Breast epithelium (tissue), 4 donors: ENCODE results near the gene MYG1. TPM values are rescaled to one million over a fixed set of nuclear protein-coding genes. Genes with fewer than 3 reads are reported as not detected.

Experiments used
- DNase-seq, 2 donors: peaks; one replicate each; pipeline ENCODE4 v3.0.0-alpha.2; 2019; ENCODE audit warnings: low spot score in 2 of 2
- H3K27ac ChIP-seq, 2 donors: fragments of 200-600 bp; sonication (generic) in 1 of 2; one replicate each; pipeline ENCODE4 v1.5.1; 2016 to 2019; ENCODE audit warnings: mild to moderate bottlenecking in 1 of 2
- H3K27me3 ChIP-seq, 2 donors: fragments of 200-600 bp; sonication (generic) in 1 of 2; one replicate each; pipeline versions ENCODE4 v1.5.1 to v1.6.0; 2017 to 2019; ENCODE audit warnings: control low read depth in 1 of 2, mild to moderate bottlenecking in 1 of 2
- H3K36me3 ChIP-seq: fragments of 200-600 bp; one replicate; pipeline ENCODE4 v1.5.1; 2019
- H3K4me1 ChIP-seq, 2 donors: fragments of 200-600 bp; sonication (generic); one replicate each; pipeline ENCODE4 v1.5.1; 2016 to 2019; ENCODE audit warnings: control low read depth in 1 of 2
- H3K4me3 ChIP-seq, 3 donors: fragments of 200-600 bp; sonication (generic); 1 replicate in 2 of 3; 2 replicates in 1 of 3; pipeline ENCODE4 v1.5.1; 2016 to 2019; ENCODE audit warnings: mild to moderate bottlenecking in 3 of 3, moderate library complexity in 2 of 3
- H3K9me3 ChIP-seq, 2 donors: fragments of 200-600 bp; sonication (generic) in 1 of 2; one replicate each; pipeline ENCODE4 v1.5.1; 2016 to 2019; ENCODE audit warnings: control low read depth in 1 of 2
- CTCF ChIP-seq, 3 donors: fragments of 450-650 bp; IDR thresholded peaks; one replicate each; pipeline ENCODE4 v1.5.1; 2016 to 2017; ENCODE audit warnings: antibody characterized with exemption in 3 of 3, mild to moderate bottlenecking in 3 of 3, moderate library complexity in 3 of 3
- POLR2A ChIP-seq: fragments of 450-650 bp; IDR thresholded peaks from one replicate; pipeline ENCODE4 v1.6.1; 2016; ENCODE audit warnings: antibody characterized with exemption, mild to moderate bottlenecking, moderate library complexity
- POLR2AphosphoS5 ChIP-seq, 3 donors: sonication (generic); formaldehyde crosslinking; IDR thresholded peaks; one replicate each; pipeline ENCODE4 v1.6.1; 2017; ENCODE audit warnings: antibody characterized with exemption in 3 of 3
- intact Hi-C: fragments of 100-400 bp; cut with DNase I; formaldehyde crosslinking; loops from one replicate; pipeline ENCODE4 v1.15.1; 2023; ENCODE audit warnings: low total_unique reads
- total RNA-seq, 3 donors: library from RNA; depleted of rRNA; stranded (reverse); fragments of >200 nt; gene quantifications; one replicate each; pipeline ENCODE4 v1.1.0, GENCODE V29; 2016

The MYG1 gene
- total RNA-seq, 3 donors from 2014 or later: 35.7 to 63.8 (median 39.1) TPM

GRCh38 chr12:53332744-53333143 lies 33.2 kb downstream of the MYG1 start:
- Histone ChIP-seq H3K4me3 (no peak overlapping the region), H3K27ac (no peak overlapping the region), H3K4me1 (no peaks in the 10 kb centered on the region), H3K9me3 (no peaks in the 10 kb centered on the region), H3K36me3 (no peaks in the 10 kb centered on the region), H3K27me3 (peaks cover 0 to 14% of the 10 kb centered on the region in 2 donors)
- no peak for DNase-seq
- intact Hi-C loops: no loop called here
- TF ChIP-seq CTCF (IDR thresholded peaks at IDR 0.05) (no peak), POLR2AphosphoS5 (IDR thresholded peaks at IDR 0.05) (no peak), POLR2A (no peak)

GRCh38 chr12:53333289-53333688 lies 33.8 kb downstream of the MYG1 start:
- Histone ChIP-seq H3K9me3 (no peaks in the 10 kb centered on the region), H3K27me3 (peaks cover 0 to 18% of the 10 kb centered on the region in 2 donors), H3K4me1 (no peaks in the 10 kb centered on the region), H3K4me3 (no peak overlapping the region), H3K27ac (no peak overlapping the region), H3K36me3 (no peaks in the 10 kb centered on the region)
- intact Hi-C loops: no loop called here
- no peak for DNase-seq
- TF ChIP-seq CTCF (IDR thresholded peaks at IDR 0.05): no peak

GRCh38 chr12:53333845-53334244 lies 34.4 kb downstream of the MYG1 start:
- no peak for TF ChIP-seq CTCF (IDR thresholded peaks at IDR 0.05)
- no peak for TF ChIP-seq POLR2AphosphoS5 (IDR thresholded peaks at IDR 0.05)
- no peak for TF ChIP-seq POLR2A
- no peak overlapping the region for H3K4me3 ChIP-seq
- no peaks in the 10 kb centered on the region for H3K4me1 ChIP-seq
- intact Hi-C loops: no loop called here
- no peak overlapping the region for H3K27ac ChIP-seq
- no peaks in the 10 kb centered on the region for H3K36me3 ChIP-seq
- no peaks in the 10 kb centered on the region for H3K9me3 ChIP-seq
- peaks cover 0 to 23% of the 10 kb centered on the region in 2 donors for H3K27me3 ChIP-seq
- no peak for DNase-seq

GRCh38 chr12:53334822-53335221 lies 35.3 kb downstream of the MYG1 start:
- peaks cover 0 to 23% of the 10 kb centered on the region in 2 donors for H3K27me3 ChIP-seq
- intact Hi-C loops: no loop called here
- TF ChIP-seq CTCF (IDR thresholded peaks at IDR 0.05): no peak
- no peak for TF ChIP-seq POLR2A
- no peak for TF ChIP-seq POLR2AphosphoS5 (IDR thresholded peaks at IDR 0.05)

GRCh38 chr12:53336181-53336681 lies 36.7 kb downstream of the MYG1 start, which contains the start of gene SP7:
TSS of gene SP7 (minus strand) at chr12:53336354. CDS start at chr12:53335646, 708 bp downstream.
- Histone ChIP-seq H3K27me3 (peaks cover 0 to 23% of the 10 kb centered on the region in 2 donors), H3K9me3 (no peaks in the 10 kb centered on the region), H3K36me3 (no peaks in the 10 kb centered on the region), H3K4me1 (no peaks in the 10 kb centered on the region), H3K4me3 (no peak within 1 kb of the TSS), H3K27ac (no peak within 1 kb of the TSS)
- intact Hi-C loops: no loop called here
- no peak for DNase-seq
- no peak for TF ChIP-seq POLR2A
- no peak for TF ChIP-seq POLR2AphosphoS5 (IDR thresholded peaks at IDR 0.05)
- TF ChIP-seq CTCF (IDR thresholded peaks at IDR 0.05): no peak

More at GRCh38 chr12:53334822-53335221, 35.3 kb downstream of the MYG1 start:
- Histone ChIP-seq H3K4me3 (no peak overlapping the region), H3K4me1 (no peaks in the 10 kb centered on the region), H3K9me3 (no peaks in the 10 kb centered on the region), H3K36me3 (no peaks in the 10 kb centered on the region), H3K27ac (no peak overlapping the region)
- no peak for DNase-seq
